ENCODE measurements around the gene TTLL11.

The TTLL11 gene

GRCh38 chr9:121820286-121821005 is 272.7 kb downstream of the TTLL11 start:
- FAIRE-seq: no peak

- no peak for FAIRE-seq
Observed at GRCh38 chr9:121819428-121820231, 273.5 kb downstream of the TTLL11 start.

GRCh38 chr9:121818841-121819427 is 274.2 kb downstream of the TTLL11 start:
- FAIRE-seq: no peak

GRCh38 chr9:121818016-121818661 is 275.0 kb downstream of the TTLL11 start:
- FAIRE-seq: no peak

GRCh38 chr9:121817476-121817875 is 275.6 kb downstream of the TTLL11 start:
- FAIRE-seq: no peak

GRCh38 chr9:121816845-121817450 is 276.2 kb downstream of the TTLL11 start:
- no peak for FAIRE-seq

- no peak for FAIRE-seq
Observed at GRCh38 chr9:121816449-121816817, 276.7 kb downstream of the TTLL11 start.

GRCh38 chr9:121815546-121816448 is 277.3 kb downstream of the TTLL11 start:
- FAIRE-seq: no peak

GRCh38 chr9:121815084-121815483 is 278.0 kb downstream of the TTLL11 start:
- FAIRE-seq: no peak

GRCh38 chr9:121814594-121814993 is 278.5 kb downstream of the TTLL11 start:
- FAIRE-seq: no peak

- FAIRE-seq: no peak
Observed at GRCh38 chr9:121813519-121814210, 279.4 kb downstream of the TTLL11 start.

GRCh38 chr9:121812159-121812735 is 280.9 kb downstream of the TTLL11 start:
- no peak for FAIRE-seq

GRCh38 chr9:121811751-121812150 is 281.4 kb downstream of the TTLL11 start:
- no peak for FAIRE-seq

GRCh38 chr9:121811140-121811539 is 282.0 kb downstream of the TTLL11 start:
- FAIRE-seq: no peak

- FAIRE-seq: no peak
Observed at GRCh38 chr9:121810489-121810888, 282.6 kb downstream of the TTLL11 start.

- no peak for FAIRE-seq
Observed at GRCh38 chr9:121809356-121810050, 283.6 kb downstream of the TTLL11 start.

GRCh38 chr9:121808781-121809180 is 284.3 kb downstream of the TTLL11 start:
- FAIRE-seq: no peak

GRCh38 chr9:121807823-121808278 is 285.3 kb downstream of the TTLL11 start:
- FAIRE-seq: no peak

GRCh38 chr9:121807069-121807822 is 285.9 kb downstream of the TTLL11 start:
- no peak for FAIRE-seq
